Nephron (organoid): Measurements from ENCODE around the gene TSC22D2.
A peak's percentile ranks its signal among the peaks of the same experiment; 100 is the strongest.

ENCODE experiments used
- H3K27ac Mint-ChIP-seq, 3 experiments: 2 replicates each; pipeline ENCODE4 v1.8.0; 2020; ENCODE audit warnings: mixed read lengths in 3 of 3, mild to moderate bottlenecking in 2 of 3, moderate library complexity in 1 of 3
- H3K27me3 Mint-ChIP-seq: 2 replicates; pipeline ENCODE4 v1.8.0; 2021; ENCODE audit warnings: low read depth, mild to moderate bottlenecking, moderate library complexity, mixed read lengths
- H3K36me3 Mint-ChIP-seq: 2 replicates; pipeline ENCODE4 v1.8.0; 2020; ENCODE audit warnings: low read depth, mixed read lengths
- H3K4me1 Mint-ChIP-seq: 2 replicates; pipeline ENCODE4 v1.8.0; 2020; ENCODE audit warnings: mixed read lengths
- H3K4me3 Mint-ChIP-seq, 3 experiments: 2 replicates each; pipeline ENCODE4 v1.8.0; 2020; ENCODE audit warnings: mild to moderate bottlenecking in 3 of 3, mixed read lengths in 3 of 3, moderate library complexity in 2 of 3
- H3K9me3 Mint-ChIP-seq: 2 replicates; pipeline ENCODE4 v1.8.0; 2020; ENCODE audit warnings: mixed read lengths
- CTCF ChIP-seq, 3 experiments: fragments of 200-600 bp; sonication (generic); IDR thresholded peaks; one replicate each; pipeline ENCODE4 v1.5.0; 2021; ENCODE audit warnings: antibody characterized with exemption in 3 of 3; ENCODE audit not compliant: unreplicated experiment in 3 of 3

The TSC22D2 gene

GRCh38 chr3:150378301-150378748 lies 29.8 kb upstream of the TSC22D2 start:
- Mint-ChIP-seq H3K4me3 (no peak overlapping the region), H3K4me1 (peaks cover 19% of the 10 kb centered on the region), H3K36me3 (no peaks in the 10 kb centered on the region), H3K9me3 (no peaks in the 10 kb centered on the region), H3K27me3 (no peaks in the 10 kb centered on the region), H3K27ac (peak overlapping the region in 1 of 3 experiments; percentile 12)
- TF ChIP-seq CTCF (IDR thresholded peaks at IDR 0.05; ENCODE audit: unreplicated experiment in 3 of 3) = no peak

GRCh38 chr3:150379469-150379868 lies 28.6 kb upstream of the TSC22D2 start:
- H3K27ac Mint-ChIP-seq = no peak overlapping the region

GRCh38 chr3:150384296-150385212 lies 23.5 kb upstream of the TSC22D2 start:
- H3K36me3 Mint-ChIP-seq = no peaks in the 10 kb centered on the region
- no peaks in the 10 kb centered on the region for H3K27me3 Mint-ChIP-seq
- peaks cover 13% of the 10 kb centered on the region for H3K4me1 Mint-ChIP-seq
- peak; percentile 39 to 52 (median 47) for TF ChIP-seq CTCF (IDR thresholded peaks at IDR 0.05; ENCODE audit: unreplicated experiment in 3 of 3)
- H3K9me3 Mint-ChIP-seq = no peaks in the 10 kb centered on the region
- peak overlapping the region; percentile 30 to 89 (median 64) for H3K27ac Mint-ChIP-seq
- H3K4me3 Mint-ChIP-seq = peak overlapping the region; percentile 10 to 51 (median 27)

More at GRCh38 chr3:150379469-150379868, 28.6 kb upstream of the TSC22D2 start:
- H3K4me3 Mint-ChIP-seq = no peak overlapping the region
- H3K27me3 Mint-ChIP-seq = no peaks in the 10 kb centered on the region
- no peak for TF ChIP-seq CTCF (IDR thresholded peaks at IDR 0.05; ENCODE audit: unreplicated experiment in 3 of 3)
- H3K36me3 Mint-ChIP-seq = no peaks in the 10 kb centered on the region
- H3K4me1 Mint-ChIP-seq = peaks cover 21% of the 10 kb centered on the region
- H3K9me3 Mint-ChIP-seq = no peaks in the 10 kb centered on the region

GRCh38 chr3:150385296-150386242 lies 22.5 kb upstream of the TSC22D2 start:
- H3K27ac Mint-ChIP-seq = peak overlapping the region in 2 of 3 experiments; percentile 30 to 89
- H3K36me3 Mint-ChIP-seq = no peaks in the 10 kb centered on the region
- no peak for TF ChIP-seq CTCF (IDR thresholded peaks at IDR 0.05; ENCODE audit: unreplicated experiment in 3 of 3)
- no peaks in the 10 kb centered on the region for H3K9me3 Mint-ChIP-seq
- H3K4me3 Mint-ChIP-seq = no peak overlapping the region
- peaks cover 13% of the 10 kb centered on the region for H3K4me1 Mint-ChIP-seq
- H3K27me3 Mint-ChIP-seq = no peaks in the 10 kb centered on the region

GRCh38 chr3:150388498-150389418 lies 19.3 kb upstream of the TSC22D2 start:
- Mint-ChIP-seq H3K4me3 (no peak overlapping the region), H3K36me3 (no peaks in the 10 kb centered on the region), H3K4me1 (peaks cover 18% of the 10 kb centered on the region), H3K27me3 (no peaks in the 10 kb centered on the region), H3K9me3 (no peaks in the 10 kb centered on the region), H3K27ac (peak overlapping the region in 2 of 3 experiments; percentile 4 to 18)
- TF ChIP-seq CTCF (IDR thresholded peaks at IDR 0.05; ENCODE audit: unreplicated experiment in 3 of 3) = no peak
